GM12878 (cell line): ENCODE measurements around the gene NIP7. TPM values are rescaled to one million over a fixed set of nuclear protein-coding genes. Genes with fewer than 3 reads are reported as not detected.
A peak's percentile ranks its signal among the peaks of the same experiment; 100 is the strongest.

ENCODE experiments used
- ATAC-seq: fragments of 200-7000 bp; cut with Tn5 transposase; 3 replicates; pipeline ENCODE4 v1.9.1; 2020; ENCODE audit warnings: mild to moderate bottlenecking, moderate library complexity
- BruUV-seq: library from RNA; stranded (reverse); fragments of 400-500 nt; replicated peaks from 2 replicates; lab custom pipeline; 2021; lab: Mats Ljungman, UMichigan
- CTCF ChIA-PET: fragments of 300-600 bp; sonication (Branson Sonifier 250); formaldehyde crosslinking; extraction: SDS; loops from one replicate; lab custom pipeline; 2021; ENCODE audit warnings: inconsistent platforms; lab: Yijun Ruan, JAX
- POLR2A ChIA-PET: fragments of 350-600 bp; formaldehyde crosslinking; extraction: SDS; loops from one replicate; lab custom pipeline; 2021; ENCODE audit warnings: inconsistent platforms; lab: Charles Lee
- RAD21 ChIA-PET: fragments of 300-600 bp; sonication (Branson Sonifier 250); formaldehyde crosslinking; loops from one replicate; lab custom pipeline; 2023; ENCODE audit warnings: antibody characterized with exemption; ENCODE audit not compliant: unreplicated experiment; lab: Charles Lee
- SMC1A ChIA-PET: fragments of 300-600 bp; sonication (Branson Sonifier 250); formaldehyde crosslinking; loops from one replicate; lab custom pipeline; 2023; ENCODE audit not compliant: unreplicated experiment, uncharacterized antibody; lab: Charles Lee
- DNase-seq: peaks from one replicate; pipeline ENCODE4 v3.0.0-alpha.2; 2011; ENCODE audit warnings: low read depth, low spot score
- FAIRE-seq: peaks from 3 replicates; lab custom pipeline; 2011; peaks lifted over from hg19 to GRCh38; lab: Jason Lieb, UNC
- H2AFZ ChIP-seq: 2 replicates; pipeline ENCODE4 v1.6.0; 2011; ENCODE audit warnings: low read depth, low read length, control low read depth; ENCODE audit not compliant: control insufficient read depth
- H3K27ac ChIP-seq: 2 replicates; pipeline ENCODE4 v1.5.1; 2011; ENCODE audit warnings: control low read depth; ENCODE audit not compliant: control insufficient read depth, insufficient read depth
- H3K27me3 ChIP-seq, 2 experiments: replicated peaks in 1 of 2; 2 replicates each; pipeline versions ENCODE4 v1.6.0 to v1.6.1; 2011; ENCODE audit warnings: low read length in 1 of 2; ENCODE audit not compliant: control insufficient read depth in 2 of 2, insufficient read depth in 2 of 2
- H3K36me3 ChIP-seq, 2 experiments: 2 replicates each; pipeline ENCODE4 v1.5.1; 2011; ENCODE audit warnings: low read length in 1 of 2; ENCODE audit not compliant: control insufficient read depth in 2 of 2, insufficient read depth in 2 of 2
- H3K4me1 ChIP-seq: 2 replicates; pipeline ENCODE4 v1.6.1; 2011; ENCODE audit warnings: mild to moderate bottlenecking, low read length, moderate library complexity, mixed read lengths; ENCODE audit not compliant: control insufficient read depth, insufficient read depth
- H3K4me2 ChIP-seq: 2 replicates; pipeline ENCODE4 v1.6.0; 2011; ENCODE audit warnings: control low read depth; ENCODE audit not compliant: control insufficient read depth, insufficient read depth
- H3K4me3 ChIP-seq: fragments of 200-600 bp; sonication (generic); 2 replicates; pipeline ENCODE4 v1.5.1; 2016
- H3K79me2 ChIP-seq: 2 replicates; pipeline ENCODE4 v1.6.0; 2011; ENCODE audit warnings: low read length; ENCODE audit not compliant: control insufficient read depth, insufficient read depth
- H3K9ac ChIP-seq: 2 replicates; pipeline ENCODE4 v1.8.0; 2011; ENCODE audit warnings: low read length, control low read depth, mixed read lengths; ENCODE audit not compliant: control insufficient read depth, insufficient read depth
- H3K9me3 ChIP-seq: replicated peaks from 3 replicates; pipeline ENCODE4 v1.5.1; 2011; ENCODE audit warnings: mild to moderate bottlenecking, low read length; ENCODE audit not compliant: control insufficient read depth, insufficient read depth
- H4K20me1 ChIP-seq: 2 replicates; pipeline ENCODE4 v1.6.0; 2011; ENCODE audit not compliant: control insufficient read depth, insufficient read depth
- CHD1 ChIP-seq: IDR thresholded peaks from 2 replicates; pipeline ENCODE4 v1.6.1; 2012; ENCODE audit warnings: low read depth, low read length, improper control_type of control experiment
- CREB1 ChIP-seq: IDR thresholded peaks from 2 replicates; pipeline ENCODE4 v1.6.1; 2012; ENCODE audit warnings: low read depth, mild to moderate bottlenecking, inconsistent platforms
- MTA3 ChIP-seq: IDR thresholded peaks from 2 replicates; pipeline ENCODE4 v1.6.1; 2012; ENCODE audit warnings: low read length, inconsistent platforms, borderline replicate concordance
- NFIC ChIP-seq: IDR thresholded peaks from 2 replicates; pipeline ENCODE4 v1.6.1; 2012; ENCODE audit warnings: low read depth, mild to moderate bottlenecking, inconsistent platforms, low read length, moderate library complexity
- NR2C1 ChIP-seq: fragments of 450-650 bp; IDR thresholded peaks from 2 replicates; pipeline ENCODE4 v1.6.1; 2017; ENCODE audit warnings: antibody characterized with exemption, mild to moderate bottlenecking, moderate library complexity
- PML ChIP-seq: IDR thresholded peaks from 2 replicates; pipeline ENCODE4 v1.6.1; 2012; ENCODE audit warnings: low read length, inconsistent platforms
- RB1 ChIP-seq: fragments of 450-650 bp; formaldehyde crosslinking; IDR thresholded peaks from 2 replicates; pipeline ENCODE4 v1.6.1; 2017; ENCODE audit warnings: mild to moderate bottlenecking, borderline replicate concordance
- RCOR1 ChIP-seq: conservative IDR thresholded peaks from 2 replicates; pipeline ENCODE4 v1.6.1; 2012; ENCODE audit warnings: low read depth, low read length, improper control_type of control experiment
- RUNX3 ChIP-seq: IDR thresholded peaks from 2 replicates; pipeline ENCODE4 v1.6.1; 2012; ENCODE audit warnings: low read length, inconsistent platforms
- SMAD5 ChIP-seq: IDR thresholded peaks from 2 replicates; pipeline ENCODE4 v1.6.1; 2016; ENCODE audit warnings: antibody characterized with exemption, low read depth
- SMARCA5 ChIP-seq: fragments of 450-650 bp; IDR thresholded peaks from 2 replicates; pipeline ENCODE4 v1.6.1; 2017; ENCODE audit warnings: mild to moderate bottlenecking
- STAT1 ChIP-seq: fragments of 450-650 bp; conservative IDR thresholded peaks from 2 replicates; pipeline ENCODE4 v1.6.1; 2014; ENCODE audit warnings: antibody characterized with exemption, mild to moderate bottlenecking
- STAT3 ChIP-seq: IDR thresholded peaks from 2 replicates; pipeline ENCODE4 v1.6.1; 2011; ENCODE audit warnings: low read depth, low read length, improper control_type of control experiment
- TCF7 ChIP-seq: IDR thresholded peaks from 2 replicates; pipeline ENCODE4 v1.6.1; 2014; ENCODE audit warnings: antibody characterized with exemption, borderline replicate concordance
- ZNF207 ChIP-seq: fragments of 450-650 bp; IDR thresholded peaks from 2 replicates; pipeline ENCODE4 v1.6.1; 2014; ENCODE audit warnings: antibody characterized with exemption, mild to moderate bottlenecking, borderline replicate concordance
- WGBS: methylation state at CpG from one replicate; pipeline ENCODE4 v1.1.6; 2016; ENCODE audit warnings: low lambda C conversion rate; ENCODE audit not compliant: insufficient replicate concordance, insufficient coverage; ENCODE audit errors: missing lambda C conversion rate; 5-methylcytosine and 5-hydroxymethylcytosine counted together
- in situ Hi-C: fragments of 300-500 bp; cut with MboI; formaldehyde crosslinking; loops from 9 replicates; pipeline ENCODE4 v1.14.3; 2018; ENCODE audit warnings: mixed read lengths
- intact Hi-C: fragments of 100-400 bp; cut with micrococcal nuclease; formaldehyde crosslinking; loops from one replicate; pipeline ENCODE4 v1.14.2; 2022; ENCODE audit not compliant: unreplicated experiment
- polyA plus RNA-seq, 11 experiments: library from polyadenylated mRNA; depleted of rRNA in 4 of 11; unstranded in 6 of 11; stranded (reverse) in 5 of 11; fragments of >200 nt; fragmentation: Nextera tagmentation in 4 of 11; fragmentation: Illumina TruSeq in 1 of 11; extraction: Ambion mirVana in 4 of 11; extraction: Trizol in 1 of 11; gene quantifications; 1 replicate in 1 of 11; 2 replicates in 10 of 11; pipeline versions ENCODE4 v1.2.1 to v1.2.3, GENCODE V29; 2011 to 2016; ENCODE audit warnings: inconsistent platforms in 2 of 11, missing spikeins in 2 of 11, low read depth in 1 of 11
- total RNA-seq, 4 experiments: library from RNA; depleted of rRNA in 3 of 4; stranded (reverse); fragments of >200 nt in 3 of 4; fragmentation: Illumina TruSeq in 1 of 4; extraction: Trizol in 1 of 4; gene quantifications; 2 replicates each; pipeline versions ENCODE4 v1.2.1 to v1.2.3, GENCODE V29; 2013 to 2021
- TF ChIP-seq, protein P1 (sequence below): fragments of 450-650 bp; IDR thresholded peaks from 2 replicates; pipeline ENCODE4 v1.6.1; 2016; ENCODE audit warnings: mild to moderate bottlenecking, moderate library complexity, borderline replicate concordance
- TF ChIP-seq, protein P2 (sequence below): fragments of 450-650 bp; IDR thresholded peaks from 2 replicates; pipeline ENCODE4 v1.6.1; 2017; ENCODE audit warnings: low read depth, mild to moderate bottlenecking, moderate library complexity

Gene NIP7
- total and polyA plus RNA-seq, 10 of the 15 experiments (the other 5 are each of a cell fraction or from before 2014, with no cell fraction given) = 18.8 to 62.9 (median 56.7) TPM

DNA sequence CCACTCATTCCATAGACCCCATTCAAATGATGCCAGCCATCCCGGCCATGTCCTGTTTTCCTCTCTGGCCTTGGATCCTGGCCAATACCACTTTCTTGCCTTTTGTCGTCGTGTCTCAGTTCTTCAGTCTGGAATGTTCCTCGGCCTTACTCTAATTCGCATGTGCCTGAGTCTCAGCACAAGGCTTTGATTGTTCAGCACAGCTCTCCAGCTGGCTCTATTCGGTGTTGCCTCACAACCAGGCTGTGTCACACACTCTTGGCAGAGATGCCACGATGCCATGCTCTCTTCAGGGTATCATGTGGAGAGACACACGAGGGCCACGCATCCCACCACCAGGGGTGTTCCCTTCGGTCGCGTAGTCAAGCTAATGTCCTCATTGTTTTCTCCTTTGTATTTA lies 30.3 kb upstream of the NIP7 start (continued):
- no peak for TF ChIP-seq STAT3
- TF ChIP-seq ZNF207 = no peak
- no peak for TF ChIP-seq SMAD5
- TF ChIP-seq RB1 = no peak

DNA sequence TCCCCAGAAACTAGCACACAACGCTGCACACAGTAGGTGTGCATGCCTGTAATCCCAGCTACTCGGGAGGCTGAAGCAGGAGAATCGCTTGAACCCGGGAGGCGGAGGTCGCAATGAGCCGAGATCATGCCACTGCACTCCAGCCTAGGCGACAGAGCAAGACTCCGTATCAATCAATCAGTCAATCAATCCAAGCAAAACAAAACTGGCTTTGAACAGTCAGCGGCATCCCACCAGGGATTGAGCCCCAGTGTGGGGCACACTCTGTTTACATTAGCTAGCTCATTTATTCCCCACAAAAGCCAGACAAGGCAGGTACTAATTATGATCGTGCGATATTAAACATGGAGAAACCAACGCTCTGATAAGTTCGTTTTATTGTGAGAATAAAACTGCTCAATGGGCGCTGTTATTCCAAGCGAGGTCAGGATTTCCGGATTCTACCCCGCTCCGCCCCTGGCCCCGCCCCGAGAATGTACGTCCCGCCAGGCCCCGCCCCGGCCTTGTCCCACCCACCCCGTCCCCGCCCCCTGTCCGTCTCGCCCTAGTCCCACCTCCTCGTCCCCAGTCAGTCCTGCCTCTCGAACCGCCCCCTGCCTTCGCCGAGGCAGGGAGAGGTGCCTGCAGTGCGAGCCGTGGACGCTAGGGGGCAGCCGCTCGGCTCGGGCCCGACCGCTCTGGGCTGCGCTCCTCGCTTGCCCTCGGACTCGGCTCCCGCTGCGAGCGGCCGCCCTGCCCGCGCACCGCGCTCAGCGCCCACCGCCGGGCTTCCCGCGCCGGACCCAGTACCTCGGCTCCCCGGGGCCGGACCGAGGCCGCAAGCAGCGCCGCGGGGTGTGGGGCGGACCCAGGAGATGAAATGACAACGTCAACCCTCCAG lies 28.7 kb upstream of the NIP7 start, which contains the start of gene VPS4A:
Gene VPS4A (plus strand): TSS at position 698 of the 880 bp plus-strand sequence. CDS start 162 bp downstream, at position 860.
- Histone ChIP-seq H3K9me3 (no peaks in the 10 kb centered on the region), H3K36me3 (peaks cover 0 to 4% of the 10 kb centered on the region in 2 experiments; a peak in 2 of 4 replicates), H3K27ac (peak within 1 kb of the TSS; percentile 82), H4K20me1 (no peaks in the 10 kb centered on the region), H2AFZ (peak within 1 kb of the TSS; percentile 99), H3K9ac (peak within 1 kb of the TSS; percentile 81), H3K79me2 (peaks cover 23% of the 10 kb centered on the region), H3K4me1 (no peaks in the 10 kb centered on the region), H3K4me2 (peak within 1 kb of the TSS; percentile 92), H3K4me3 (peak within 1 kb of the TSS; percentile 99), H3K27me3 (no peaks in the 10 kb centered on the region)
- ATAC-seq (peak; percentile 96), DNase-seq (peak; percentile 89), FAIRE-seq (peak; percentile 88)
- intact Hi-C loops = loop anchor here (1.0 to 2.0 kb wide), 2 partner anchors 28 to 74 kb away; partner anchors contain the start of genes COG8 and NIP7
- WGBS = 11% methylated on average over 62 of the region's 70 CpGs
- TSS peak; percentile 95 for BruUV-seq
- ChIA-PET RAD21 (interaction anchor here (0.6 to 1.0 kb wide), 3 partner anchors 16 to 1427 kb away, joined by 3 to 4 read pairs (median 4); no protein-coding TSS in a partner anchor), POLR2A (interaction anchor here (0.7 kb wide), 1 partner anchor 29 kb away, joined by 3 read pairs; the partner anchor contains the start of gene NIP7), CTCF (interaction anchor here (0.8 kb wide), 2 partner anchors 15 to 74 kb away, joined by 3 to 4 read pairs; no protein-coding TSS in a partner anchor), SMC1A (interaction anchor here (0.6 to 1.0 kb wide), 2 partner anchors 30 to 161 kb away, joined by 3 read pairs; no protein-coding TSS in a partner anchor)
- in situ Hi-C loops = no loop called here
- TF ChIP-seq CREB1 (no peak), RCOR1 (no peak), STAT1 (peak; percentile 92), TCF7 (no peak), NR2C1 (peak; percentile 54), NFIC (no peak), PML (0 out of 2 replicates have a peak, but pooled peaks have one; percentile 60), CHD1 (no peak), RUNX3 (no peak), SMARCA5 (peak; percentile 99), MTA3 (no peak)
- TF ChIP-seq, protein P1, sequence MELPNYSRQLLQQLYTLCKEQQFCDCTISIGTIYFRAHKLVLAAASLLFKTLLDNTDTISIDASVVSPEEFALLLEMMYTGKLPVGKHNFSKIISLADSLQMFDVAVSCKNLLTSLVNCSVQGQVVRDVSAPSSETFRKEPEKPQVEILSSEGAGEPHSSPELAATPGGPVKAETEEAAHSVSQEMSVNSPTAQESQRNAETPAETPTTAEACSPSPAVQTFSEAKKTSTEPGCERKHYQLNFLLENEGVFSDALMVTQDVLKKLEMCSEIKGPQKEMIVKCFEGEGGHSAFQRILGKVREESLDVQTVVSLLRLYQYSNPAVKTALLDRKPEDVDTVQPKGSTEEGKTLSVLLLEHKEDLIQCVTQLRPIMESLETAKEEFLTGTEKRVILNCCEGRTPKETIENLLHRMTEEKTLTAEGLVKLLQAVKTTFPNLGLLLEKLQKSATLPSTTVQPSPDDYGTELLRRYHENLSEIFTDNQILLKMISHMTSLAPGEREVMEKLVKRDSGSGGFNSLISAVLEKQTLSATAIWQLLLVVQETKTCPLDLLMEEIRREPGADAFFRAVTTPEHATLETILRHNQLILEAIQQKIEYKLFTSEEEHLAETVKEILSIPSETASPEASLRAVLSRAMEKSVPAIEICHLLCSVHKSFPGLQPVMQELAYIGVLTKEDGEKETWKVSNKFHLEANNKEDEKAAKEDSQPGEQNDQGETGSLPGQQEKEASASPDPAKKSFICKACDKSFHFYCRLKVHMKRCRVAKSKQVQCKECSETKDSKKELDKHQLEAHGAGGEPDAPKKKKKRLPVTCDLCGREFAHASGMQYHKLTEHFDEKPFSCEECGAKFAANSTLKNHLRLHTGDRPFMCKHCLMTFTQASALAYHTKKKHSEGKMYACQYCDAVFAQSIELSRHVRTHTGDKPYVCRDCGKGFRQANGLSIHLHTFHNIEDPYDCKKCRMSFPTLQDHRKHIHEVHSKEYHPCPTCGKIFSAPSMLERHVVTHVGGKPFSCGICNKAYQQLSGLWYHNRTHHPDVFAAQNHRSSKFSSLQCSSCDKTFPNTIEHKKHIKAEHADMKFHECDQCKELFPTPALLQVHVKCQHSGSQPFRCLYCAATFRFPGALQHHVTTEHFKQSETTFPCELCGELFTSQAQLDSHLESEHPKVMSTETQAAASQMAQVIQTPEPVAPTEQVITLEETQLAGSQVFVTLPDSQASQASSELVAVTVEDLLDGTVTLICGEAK = no peak
- TF ChIP-seq, protein P2, sequence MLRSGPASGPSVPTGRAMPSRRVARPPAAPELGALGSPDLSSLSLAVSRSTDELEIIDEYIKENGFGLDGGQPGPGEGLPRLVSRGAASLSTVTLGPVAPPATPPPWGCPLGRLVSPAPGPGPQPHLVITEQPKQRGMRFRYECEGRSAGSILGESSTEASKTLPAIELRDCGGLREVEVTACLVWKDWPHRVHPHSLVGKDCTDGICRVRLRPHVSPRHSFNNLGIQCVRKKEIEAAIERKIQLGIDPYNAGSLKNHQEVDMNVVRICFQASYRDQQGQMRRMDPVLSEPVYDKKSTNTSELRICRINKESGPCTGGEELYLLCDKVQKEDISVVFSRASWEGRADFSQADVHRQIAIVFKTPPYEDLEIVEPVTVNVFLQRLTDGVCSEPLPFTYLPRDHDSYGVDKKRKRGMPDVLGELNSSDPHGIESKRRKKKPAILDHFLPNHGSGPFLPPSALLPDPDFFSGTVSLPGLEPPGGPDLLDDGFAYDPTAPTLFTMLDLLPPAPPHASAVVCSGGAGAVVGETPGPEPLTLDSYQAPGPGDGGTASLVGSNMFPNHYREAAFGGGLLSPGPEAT = 0 out of 2 replicates have a peak, but pooled peaks have one; percentile 17
